NCI-H2227 (cell line): ENCODE measurements around the gene C15orf61.
A peak's percentile ranks its signal among the peaks of the same experiment; 100 is the strongest.

Experiments
- DNase-seq: peaks from one replicate; lab custom pipeline; 2025; ENCODE audit not compliant: unreplicated experiment; lab: John Stamatoyannopoulos, UW

Gene C15orf61

GRCh38 chr15:67512933-67513714 is 7.8 kb upstream of the C15orf61 start:
- DNase-seq, result no peak

GRCh38 chr15:67515090-67515489 is 5.8 kb upstream of the C15orf61 start:
- no peak for DNase-seq

- no peak for DNase-seq
Measured at GRCh38 chr15:67515557-67515956, 5.4 kb upstream of the C15orf61 start.

GRCh38 chr15:67520321-67521028 is 456 bp upstream of the C15orf61 start:
- DNase-seq, result no peak

- DNase-seq, result peak; percentile 6
Measured at GRCh38 chr15:67521783-67522568, 1.0 kb downstream of the C15orf61 start.

GRCh38 chr15:67523330-67523729 is 2.4 kb downstream of the C15orf61 start:
- no peak for DNase-seq

- DNase-seq, result no peak
Measured at GRCh38 chr15:67524235-67524634, 3.3 kb downstream of the C15orf61 start.

GRCh38 chr15:67528513-67528912 is 7.6 kb downstream of the C15orf61 start:
- no peak for DNase-seq

- DNase-seq, result no peak
Measured at GRCh38 chr15:67531379-67531914, 10.5 kb downstream of the C15orf61 start.

GRCh38 chr15:67533873-67534272 is 12.9 kb downstream of the C15orf61 start:
- DNase-seq, result no peak

- DNase-seq, result no peak
Measured at GRCh38 chr15:67534360-67534759, 13.4 kb downstream of the C15orf61 start.

GRCh38 chr15:67537771-67538170 is 16.8 kb downstream of the C15orf61 start:
- DNase-seq, result no peak

GRCh38 chr15:67542420-67543347 is 21.8 kb downstream of the C15orf61 start, which contains the start of gene MAP2K5:
Gene MAP2K5, plus strand, starts transcription at chr15:67542703. Its CDS starts 633 bp downstream, at chr15:67543336.
- peak; percentile 78 for DNase-seq

- DNase-seq, result no peak
Measured at GRCh38 chr15:67543348-67543718, 22.4 kb downstream of the C15orf61 start.

GRCh38 chr15:67544475-67544874 is 23.5 kb downstream of the C15orf61 start:
- no peak for DNase-seq

- no peak for DNase-seq
Measured at GRCh38 chr15:67545864-67546263, 24.9 kb downstream of the C15orf61 start.

- no peak for DNase-seq
Measured at GRCh38 chr15:67547064-67547463, 26.1 kb downstream of the C15orf61 start.

- no peak for DNase-seq
Measured at GRCh38 chr15:67547836-67548235, 26.9 kb downstream of the C15orf61 start.

GRCh38 chr15:67548236-67548852 is 27.4 kb downstream of the C15orf61 start:
- no peak for DNase-seq
